Stromal cell of bone marrow (primary cell): ENCODE data around the gene CHRD.
"Not testable (repeated sequence)": the region's sequence is repeated elsewhere in the genome, so short reads cannot be mapped to it uniquely, and the experiment has no call there.

ENCODE experiments used
- DNase-seq: peaks from one replicate; pipeline ENCODE4 v3.0.0-alpha.2; 2012; ENCODE audit warnings: low read depth

Gene CHRD

DNA sequence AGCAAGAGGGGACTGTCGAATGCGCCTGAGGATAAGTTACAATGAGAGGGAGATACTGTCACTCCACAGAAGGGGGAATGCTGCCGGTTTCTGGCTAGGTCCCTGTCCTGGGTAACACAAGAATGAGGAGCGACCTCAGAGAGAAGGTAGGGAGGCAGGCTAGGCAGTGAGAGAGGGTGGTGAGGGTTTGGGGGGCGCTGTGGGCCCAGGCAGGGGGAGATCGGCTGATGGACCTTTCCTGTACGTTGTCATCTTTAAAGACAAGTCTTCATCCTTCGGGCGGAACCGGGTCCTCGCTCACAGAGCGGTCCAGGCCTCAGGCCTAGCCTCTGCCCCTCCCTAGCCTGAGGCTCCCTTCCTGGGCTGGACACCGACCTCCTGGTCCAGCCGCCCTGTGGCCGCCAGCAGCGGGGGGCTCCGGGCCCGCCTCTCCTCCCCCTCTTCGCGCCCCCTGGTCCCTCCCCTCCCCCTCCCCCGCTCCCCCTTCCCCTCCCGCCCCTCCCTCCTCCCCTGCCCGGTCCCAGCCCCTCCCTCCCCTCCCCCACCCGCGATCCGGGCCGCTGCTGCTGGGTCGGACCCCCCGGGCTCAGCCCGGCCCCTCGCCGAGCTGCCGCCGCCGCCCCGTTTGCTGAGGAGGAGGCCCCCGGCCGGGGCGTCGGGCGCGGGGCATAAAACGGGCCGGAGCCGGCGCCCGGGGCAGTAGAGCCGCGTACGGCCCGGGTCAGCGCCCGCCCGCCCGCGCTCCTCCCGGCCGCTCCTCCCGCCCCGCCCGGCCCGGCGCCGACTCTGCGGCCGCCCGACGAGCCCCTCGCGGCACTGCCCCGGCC is at the start of gene CHRD:
CHRD (plus strand) TSS at position 697 of the 827 bp plus-strand sequence. CDS start 265 bp downstream, outside the sequence.
- DNase-seq = no peak

DNA sequence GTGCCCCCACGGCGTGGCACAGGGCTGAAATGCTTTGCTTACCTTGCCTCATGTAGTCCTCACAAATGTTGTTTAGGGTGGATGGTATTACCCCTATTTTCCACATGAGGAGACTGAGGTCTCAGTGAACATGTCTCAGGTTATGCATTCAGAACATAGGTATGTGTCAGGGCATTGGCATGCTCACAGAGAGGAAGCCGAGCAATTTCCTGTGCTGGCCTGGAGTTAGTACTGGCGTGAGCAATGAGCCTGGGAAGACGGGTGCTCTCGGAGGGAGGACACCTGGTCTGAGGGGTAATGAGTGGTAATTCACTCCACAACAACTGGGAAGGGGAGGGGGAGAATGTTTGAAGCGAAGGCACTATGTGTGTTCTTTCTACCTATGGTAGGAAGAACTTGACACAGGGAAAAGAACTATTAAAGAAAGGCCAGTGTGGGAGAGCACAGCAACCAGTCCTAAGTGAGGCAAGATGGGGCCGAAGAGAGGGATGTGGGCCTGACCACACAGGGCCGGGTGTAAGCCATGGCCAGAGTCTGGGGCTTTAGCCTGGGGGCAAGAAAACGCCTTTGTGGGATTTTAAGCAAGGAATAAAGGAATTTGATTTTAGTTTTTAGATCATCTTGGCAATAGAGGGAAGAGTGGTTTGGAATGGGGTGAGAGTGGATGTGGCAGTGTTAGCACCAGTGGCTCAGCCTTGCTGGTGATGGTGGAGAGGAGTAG is 47.3 kb upstream of the CHRD start:
- no peak for DNase-seq

DNA sequence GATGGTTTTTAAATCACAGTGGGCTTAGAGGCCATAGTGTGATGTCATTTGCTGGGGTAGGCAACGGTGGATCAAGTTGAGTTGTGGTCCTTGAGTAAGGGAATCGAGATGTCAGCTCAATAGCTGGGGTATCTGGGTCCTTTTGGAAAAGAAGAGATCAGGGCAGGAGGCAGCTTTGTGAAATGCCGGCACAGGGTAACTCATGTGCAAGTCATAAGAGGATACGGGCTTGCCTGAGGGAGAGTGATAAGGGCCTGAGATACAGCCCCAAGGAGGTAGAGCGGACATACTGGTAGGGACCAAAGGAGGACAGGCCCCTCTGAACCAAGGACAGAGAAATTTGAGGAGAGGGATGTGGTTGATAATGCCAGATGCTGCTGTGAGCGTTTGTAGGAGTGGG is 46.7 kb upstream of the CHRD start:
- no peak for DNase-seq

DNA sequence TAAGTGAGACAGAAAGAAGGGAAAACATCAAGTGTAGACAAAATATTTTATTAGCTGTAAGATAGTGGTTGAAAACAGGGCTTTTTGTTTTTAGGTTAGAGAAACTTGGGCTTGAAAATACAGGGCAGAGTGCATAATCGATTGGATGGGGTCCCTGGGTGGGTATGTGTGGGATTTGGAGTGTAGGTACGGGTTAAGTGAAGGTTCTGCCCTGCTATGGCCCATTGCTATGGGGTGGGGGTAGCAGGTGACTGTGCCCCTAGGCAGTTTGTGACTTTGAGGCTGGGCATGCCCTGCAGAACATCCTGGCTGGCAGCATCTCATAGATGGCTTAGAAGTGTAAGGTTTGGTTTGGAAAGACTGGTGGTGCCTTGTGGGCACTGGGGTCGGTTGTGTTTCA is 46.2 kb upstream of the CHRD start:
- DNase-seq = no peak

DNA sequence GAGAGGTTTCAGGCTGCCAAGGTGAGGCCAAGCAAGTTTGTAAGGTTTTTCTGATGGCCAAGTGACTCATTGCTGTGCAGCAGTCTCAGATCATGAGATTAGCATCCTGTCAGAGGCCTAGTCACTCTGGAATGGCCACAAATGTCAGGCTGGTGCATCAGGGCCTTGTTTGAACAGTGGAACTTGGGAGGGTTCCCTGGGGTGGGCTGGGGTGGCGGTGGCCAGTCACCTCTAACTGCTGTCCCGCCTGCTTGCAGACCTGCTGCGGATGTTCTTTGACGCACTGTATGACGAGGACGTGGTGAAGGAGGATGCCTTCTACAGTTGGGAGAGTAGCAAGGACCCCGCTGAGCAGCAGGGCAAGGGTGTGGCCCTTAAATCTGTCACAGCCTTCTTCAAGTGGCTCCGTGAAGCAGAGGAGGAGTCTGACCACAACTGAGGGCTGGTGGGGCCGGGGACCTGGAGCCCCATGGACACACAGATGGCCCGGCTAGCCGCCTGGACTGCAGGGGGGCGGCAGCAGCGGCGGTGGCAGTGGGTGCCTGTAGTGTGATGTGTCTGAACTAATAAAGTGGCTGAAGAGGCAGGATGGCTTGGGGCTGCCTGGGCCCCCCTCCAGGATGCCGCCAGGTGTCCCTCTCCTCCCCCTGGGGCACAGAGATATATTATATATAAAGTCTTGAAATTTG is 45.2 kb upstream of the CHRD start:
- no peak for DNase-seq

DNA sequence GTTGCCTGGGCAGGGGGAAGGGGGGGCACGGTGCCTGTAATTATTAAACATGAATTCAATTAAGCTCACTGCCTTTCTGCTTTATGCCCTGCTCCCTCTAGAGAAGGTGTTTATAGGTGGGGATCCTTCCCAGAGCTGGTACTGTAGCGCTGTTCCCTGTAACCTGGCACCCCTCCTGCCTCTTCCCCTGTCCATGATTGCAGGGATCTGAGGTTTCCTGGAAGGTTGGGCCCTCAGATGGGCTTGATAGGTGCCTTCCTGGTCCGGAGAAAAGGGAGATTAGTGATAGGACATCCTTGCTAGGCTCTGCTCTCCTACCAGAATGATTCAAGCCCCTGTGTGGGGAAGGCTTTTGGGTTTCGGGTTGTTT is 44.6 kb upstream of the CHRD start:
- no peak for DNase-seq

DNA sequence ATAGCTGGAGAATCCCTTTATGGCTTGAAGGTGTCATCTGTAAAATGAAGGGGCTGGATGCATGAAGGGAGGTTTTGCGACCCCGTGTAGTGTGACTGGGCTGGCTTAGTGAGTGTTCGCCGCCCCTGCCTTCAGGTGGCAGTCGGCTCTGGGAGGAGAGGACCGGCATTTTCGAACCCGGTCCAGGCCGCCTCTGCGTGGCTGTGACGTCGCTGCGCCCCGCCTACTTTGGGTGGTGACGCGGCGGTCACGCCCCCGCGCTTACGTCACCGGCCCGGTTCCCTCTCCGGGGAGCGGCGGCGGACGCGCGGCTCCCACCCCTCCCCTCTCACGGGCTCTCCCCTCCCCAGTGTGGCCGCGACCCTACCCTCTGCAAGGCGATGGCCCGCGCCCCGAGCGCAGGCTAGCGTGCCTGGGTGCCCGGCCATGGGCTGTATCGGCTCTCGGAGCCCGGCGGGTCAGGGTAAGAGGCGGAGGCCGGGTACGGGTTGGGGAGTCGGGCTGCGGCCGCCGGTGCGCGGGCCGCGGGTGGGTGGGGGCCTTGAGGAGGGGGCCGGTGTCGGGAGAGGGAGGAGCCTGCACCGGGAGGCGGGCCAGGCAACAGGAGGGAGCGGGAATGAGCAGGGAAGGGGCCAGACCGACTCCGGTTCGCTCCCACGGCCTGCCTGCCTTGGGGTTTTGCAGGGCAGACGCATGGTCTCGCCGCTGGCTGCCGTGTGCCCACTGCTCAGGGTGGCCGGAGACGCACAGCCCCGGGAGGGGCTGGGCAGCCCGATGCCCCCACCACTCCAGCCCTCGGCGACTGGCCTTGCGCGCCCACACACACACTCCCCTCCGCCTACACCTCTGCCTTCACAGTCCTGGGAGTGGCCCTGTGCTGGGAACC is 44.0 kb upstream of the CHRD start:
- no peak for DNase-seq

DNA sequence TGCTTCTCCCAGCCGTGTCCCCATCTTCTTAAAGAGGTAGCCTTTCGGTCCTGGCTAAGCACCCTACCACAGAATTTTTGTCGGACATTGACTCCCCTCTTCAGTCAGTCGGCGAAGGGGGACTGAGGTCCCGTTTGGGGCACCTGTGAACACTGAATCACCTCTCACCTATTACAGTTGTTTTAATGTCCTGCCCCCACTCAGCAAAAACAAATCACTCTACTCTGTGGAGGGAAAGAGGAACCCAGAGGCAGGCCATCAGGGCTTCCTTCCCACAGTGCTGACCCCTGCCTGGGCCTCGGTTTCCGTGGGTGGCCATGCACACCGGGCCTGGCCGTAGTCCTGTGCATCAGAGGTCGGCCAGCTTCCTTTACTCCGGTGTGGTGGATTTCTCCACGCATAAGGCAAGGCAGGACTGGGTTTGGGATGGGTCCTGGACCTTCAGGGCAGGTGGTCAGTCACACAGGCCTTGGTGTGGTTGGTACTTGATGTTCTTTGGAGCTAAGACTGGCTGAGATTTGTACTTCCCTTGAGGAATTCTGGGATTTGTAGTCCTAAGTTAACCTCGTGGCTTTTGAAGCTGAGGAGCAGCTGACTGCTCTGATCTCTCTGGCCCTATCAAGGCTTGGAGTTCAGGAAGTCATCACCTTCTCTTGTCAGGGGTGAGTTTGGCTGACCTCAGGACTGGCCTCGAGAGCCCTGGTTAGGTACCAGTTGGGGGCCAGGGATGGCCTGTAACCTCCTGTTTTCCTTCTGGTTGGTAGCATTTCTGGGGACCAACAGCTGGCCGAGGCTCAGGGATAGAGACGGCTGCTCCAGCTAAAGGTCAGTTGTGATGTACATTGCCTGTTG is 43.1 kb upstream of the CHRD start:
- no peak for DNase-seq

DNA sequence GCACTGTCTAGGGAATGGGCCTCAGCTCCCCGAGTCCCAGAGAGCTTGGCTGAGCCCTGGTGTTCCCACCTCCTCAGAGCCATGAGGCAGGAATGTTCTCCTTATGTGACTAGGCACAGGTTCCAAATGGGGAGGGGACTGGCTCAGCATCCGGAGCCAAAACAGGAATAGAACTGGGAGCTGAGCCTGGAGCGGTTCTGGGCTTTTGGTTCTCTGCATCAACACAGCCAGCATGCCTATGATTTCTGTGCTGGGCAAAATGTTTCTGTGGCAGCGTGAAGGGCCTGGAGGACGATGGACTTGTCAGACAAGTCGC is 42.5 kb upstream of the CHRD start, which contains the start of gene FAM131A:
FAM131A (plus strand) TSS at position 202 of the 316 bp plus-strand sequence; CDS start at position 233, 31 bp downstream.
- DNase-seq = no peak

DNA sequence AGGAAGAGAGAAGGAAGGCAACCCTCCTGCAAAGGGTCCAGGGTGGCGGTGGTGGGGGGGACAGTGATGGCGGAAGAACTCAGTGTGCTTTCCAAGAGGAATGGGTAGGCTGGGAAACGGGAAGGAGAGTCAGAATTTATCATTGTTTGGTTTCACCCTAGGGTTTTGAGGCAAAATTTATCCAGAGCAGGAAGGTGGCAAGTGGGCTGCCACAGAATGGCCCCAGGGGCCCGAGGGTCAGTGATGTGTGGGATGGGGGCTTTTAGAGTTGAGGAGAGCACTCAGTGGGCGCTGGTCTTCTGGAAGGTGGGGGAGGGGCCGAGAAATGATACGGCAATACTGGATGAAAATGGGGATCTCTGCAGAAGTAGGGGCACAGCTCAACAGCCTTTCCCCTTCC is 41.9 kb upstream of the CHRD start:
- DNase-seq = no peak

DNA sequence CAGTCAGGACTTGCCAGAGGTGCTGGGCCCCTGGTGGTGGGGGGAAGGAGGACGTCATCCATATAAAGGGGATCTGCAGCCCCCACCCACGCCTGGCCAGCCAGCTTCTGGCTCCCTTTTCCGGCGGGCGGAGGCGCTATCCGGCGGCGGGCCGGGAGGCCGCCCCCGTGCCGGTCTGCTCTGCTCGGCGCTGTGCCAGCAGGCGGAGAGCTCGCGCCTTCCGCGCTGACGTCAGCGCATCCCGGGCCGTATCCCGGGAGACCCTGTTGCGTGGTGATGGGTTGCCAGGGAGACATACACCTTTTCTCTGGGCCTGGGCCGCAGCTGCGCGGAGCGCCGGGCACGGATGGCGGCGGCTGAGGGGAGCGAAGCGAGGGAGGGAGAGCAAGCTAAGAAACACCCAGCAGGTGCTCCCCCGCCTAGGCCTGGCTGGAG is 41.3 kb upstream of the CHRD start:
- no peak for DNase-seq

DNA sequence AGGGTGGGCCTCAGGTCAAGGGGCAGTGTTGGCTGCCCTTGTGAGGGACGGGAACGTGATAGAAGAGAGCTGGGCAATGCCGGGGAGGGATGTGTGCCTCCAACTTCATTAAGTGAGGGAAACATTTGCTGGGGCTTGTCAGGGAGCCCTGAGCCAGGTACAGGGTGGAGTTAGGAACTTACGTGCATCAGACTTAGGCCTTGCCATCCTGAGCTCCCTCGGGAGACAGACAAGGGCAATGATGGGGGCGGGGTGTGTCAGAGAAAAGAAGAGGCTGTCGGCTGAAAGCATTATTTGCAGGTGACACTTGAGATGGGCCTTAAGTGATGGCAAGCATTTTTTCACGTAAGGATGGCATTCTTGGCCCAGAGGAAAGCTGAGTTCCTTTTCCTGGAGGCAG is 40.9 kb upstream of the CHRD start:
- DNase-seq = no peak

DNA sequence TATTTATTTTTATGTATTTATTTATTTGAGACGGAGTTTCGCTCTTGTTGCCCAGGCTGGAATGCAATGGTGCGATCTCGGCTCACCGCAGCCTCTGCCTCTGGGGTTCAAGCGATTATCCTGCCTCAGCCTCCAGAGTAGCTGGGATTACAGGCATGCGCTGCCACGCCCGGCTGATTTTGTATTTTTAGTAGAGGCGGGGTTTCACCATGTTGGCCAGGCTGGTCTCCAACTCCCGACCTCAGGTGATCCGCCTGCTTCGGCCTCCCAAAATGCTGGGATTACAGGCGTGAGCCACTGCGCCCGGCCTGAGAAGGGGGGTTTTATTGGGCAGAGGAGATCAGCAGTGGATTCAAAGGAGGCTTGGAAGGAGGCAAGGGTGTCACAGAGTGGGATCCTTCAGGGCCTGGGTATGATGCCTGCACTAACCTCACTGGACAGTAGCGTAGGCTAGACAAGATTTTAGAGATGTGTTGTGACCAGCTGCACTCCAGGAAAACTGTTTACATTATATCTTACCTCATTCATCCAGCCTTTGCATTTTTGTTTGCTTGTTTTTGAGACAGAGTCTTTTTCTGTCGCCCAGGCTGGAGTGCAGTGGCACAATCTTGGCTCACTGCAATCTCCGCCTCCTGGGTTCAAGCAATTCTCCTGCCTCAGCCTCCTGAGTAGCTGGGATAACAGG is 40.3 kb upstream of the CHRD start:
- DNase-seq = not testable (repeated sequence)

DNA sequence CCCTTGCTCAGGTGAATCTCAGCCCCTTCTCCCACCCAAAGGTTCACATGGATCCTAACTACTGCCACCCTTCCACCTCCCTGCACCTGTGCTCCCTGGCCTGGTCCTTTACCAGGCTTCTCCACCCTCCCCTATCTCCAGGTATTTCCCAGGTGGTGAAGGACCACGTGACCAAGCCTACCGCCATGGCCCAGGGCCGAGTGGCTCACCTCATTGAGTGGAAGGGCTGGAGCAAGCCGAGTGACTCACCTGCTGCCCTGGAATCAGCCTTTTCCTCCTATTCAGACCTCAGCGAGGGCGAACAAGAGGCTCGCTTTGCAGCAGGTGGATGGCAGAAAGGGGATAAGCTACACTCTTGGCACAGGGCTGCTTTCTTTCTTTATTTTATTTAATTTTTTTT is 37.9 kb upstream of the CHRD start:
- DNase-seq = no peak

DNA sequence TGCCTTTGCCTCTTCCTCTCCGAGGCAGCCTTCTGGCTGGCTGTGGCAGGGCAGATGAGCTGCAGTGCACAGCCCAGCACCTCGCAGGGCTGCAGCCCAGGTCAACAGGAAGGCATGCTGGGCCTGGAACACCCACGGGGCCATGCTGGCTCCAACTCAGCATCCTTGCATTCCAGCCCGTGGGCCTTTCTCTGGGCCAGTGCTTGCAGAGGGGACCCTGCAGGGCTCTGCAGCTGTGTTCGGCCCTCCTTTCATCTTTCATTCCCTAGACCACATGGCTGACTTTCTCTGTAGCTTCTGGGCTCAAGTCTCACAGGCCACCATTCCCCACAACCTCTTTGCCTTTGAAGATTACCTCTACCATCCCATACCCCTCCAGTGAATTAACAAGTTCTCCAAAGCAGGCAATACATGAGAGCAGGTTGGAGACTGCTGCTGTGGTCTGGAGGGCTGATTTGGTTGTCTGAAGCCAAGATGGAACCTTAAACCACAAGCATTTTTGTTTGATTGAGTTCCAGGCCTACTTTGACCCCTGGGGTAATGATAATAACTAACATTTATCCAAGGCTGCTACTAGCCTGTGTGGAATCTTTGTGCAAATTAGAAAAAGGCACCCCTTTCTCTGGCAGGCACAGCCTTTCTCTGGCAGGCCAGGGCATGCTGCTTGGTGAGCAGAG is 36.5 kb upstream of the CHRD start:
- DNase-seq = no peak

DNA sequence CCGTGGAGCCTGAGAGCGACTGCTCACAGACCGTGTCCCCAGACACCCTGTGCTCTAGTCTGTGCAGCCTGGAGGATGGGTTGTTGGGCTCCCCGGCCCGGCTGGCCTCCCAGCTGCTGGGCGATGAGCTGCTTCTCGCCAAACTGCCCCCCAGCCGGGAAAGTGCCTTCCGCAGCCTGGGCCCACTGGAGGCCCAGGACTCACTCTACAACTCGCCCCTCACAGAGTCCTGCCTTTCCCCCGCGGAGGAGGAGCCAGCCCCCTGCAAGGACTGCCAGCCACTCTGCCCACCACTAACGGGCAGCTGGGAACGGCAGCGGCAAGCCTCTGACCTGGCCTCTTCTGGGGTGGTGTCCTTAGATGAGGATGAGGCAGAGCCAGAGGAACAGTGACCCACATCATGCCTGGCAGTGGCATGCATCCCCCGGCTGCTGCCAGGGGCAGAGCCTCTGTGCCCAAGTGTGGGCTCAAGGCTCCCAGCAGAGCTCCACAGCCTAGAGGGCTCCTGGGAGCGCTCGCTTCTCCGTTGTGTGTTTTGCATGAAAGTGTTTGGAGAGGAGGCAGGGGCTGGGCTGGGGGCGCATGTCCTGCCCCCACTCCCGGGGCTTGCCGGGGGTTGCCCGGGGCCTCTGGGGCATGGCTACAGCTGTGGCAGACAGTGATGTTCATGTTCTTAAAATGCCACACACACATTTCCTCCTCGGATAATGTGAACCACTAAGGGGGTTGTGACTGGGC is 35.1 kb upstream of the CHRD start:
- DNase-seq = no peak

DNA sequence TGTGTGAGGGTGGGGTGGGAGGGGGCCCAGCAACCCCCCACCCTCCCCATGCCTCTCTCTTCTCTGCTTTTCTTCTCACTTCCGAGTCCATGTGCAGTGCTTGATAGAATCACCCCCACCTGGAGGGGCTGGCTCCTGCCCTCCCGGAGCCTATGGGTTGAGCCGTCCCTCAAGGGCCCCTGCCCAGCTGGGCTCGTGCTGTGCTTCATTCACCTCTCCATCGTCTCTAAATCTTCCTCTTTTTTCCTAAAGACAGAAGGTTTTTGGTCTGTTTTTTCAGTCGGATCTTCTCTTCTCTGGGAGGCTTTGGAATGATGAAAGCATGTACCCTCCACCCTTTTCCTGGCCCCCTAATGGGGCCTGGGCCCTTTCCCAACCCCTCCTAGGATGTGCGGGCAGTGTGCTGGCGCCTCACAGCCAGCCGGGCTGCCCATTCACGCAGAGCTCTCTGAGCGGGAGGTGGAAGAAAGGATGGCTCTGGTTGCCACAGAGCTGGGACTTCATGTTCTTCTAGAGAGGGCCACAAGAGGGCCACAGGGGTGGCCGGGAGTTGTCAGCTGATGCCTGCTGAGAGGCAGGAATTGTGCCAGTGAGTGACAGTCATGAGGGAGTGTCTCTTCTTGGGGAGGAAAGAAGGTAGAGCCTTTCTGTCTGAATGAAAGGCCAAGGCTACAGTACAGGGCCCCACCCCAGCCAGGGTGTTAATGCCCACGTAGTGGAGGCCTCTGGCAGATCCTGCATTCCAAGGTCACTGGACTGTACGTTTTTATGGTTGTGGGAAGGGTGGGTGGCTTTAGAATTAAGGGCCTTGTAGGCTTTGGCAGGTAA is 34.3 kb upstream of the CHRD start:
- DNase-seq = peak; percentile 60

DNA sequence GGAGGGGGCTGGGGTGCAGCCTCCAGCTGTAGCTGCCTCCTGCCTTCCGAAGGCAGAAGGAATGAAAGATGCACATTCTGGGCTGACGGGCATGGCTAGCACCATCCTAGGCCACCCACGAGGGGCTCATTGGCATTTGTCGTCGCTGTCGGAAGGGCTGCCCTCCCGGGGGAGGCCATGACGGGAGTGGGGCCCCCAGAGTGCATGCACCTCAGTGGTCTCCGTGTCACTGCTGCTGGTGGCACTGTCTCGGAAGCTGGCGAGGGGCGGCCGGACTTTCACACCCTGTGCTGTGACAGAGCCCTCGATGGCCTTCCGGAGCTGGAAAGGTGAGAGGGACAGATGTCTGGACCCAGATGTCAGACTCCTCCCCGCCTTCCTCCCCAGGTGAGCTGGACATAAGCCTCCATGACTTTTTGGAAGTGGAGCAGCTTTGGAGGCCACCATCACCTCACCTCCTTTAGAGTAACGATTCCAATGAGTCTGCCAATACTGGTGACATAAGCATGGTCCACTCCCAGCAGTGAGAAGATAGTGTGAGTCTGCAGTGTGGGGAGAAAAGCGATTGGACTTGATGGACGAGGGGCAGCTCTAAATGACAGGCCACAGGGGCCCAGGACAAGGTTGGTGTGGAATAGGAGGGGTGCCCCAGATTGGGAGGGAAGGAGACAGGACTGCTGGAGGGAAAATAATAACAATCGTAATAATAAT is 33.2 kb upstream of the CHRD start:
- DNase-seq = no peak
